ENCODE measurements around the gene DEGS1. TPM values are rescaled to one million over a fixed set of nuclear protein-coding genes. Genes with fewer than 3 reads are reported as not detected.

DEGS1 gene
- total and polyA plus RNA-seq, 4 donors = 69.1 to 77.5 (median 72.8) TPM

DNA sequence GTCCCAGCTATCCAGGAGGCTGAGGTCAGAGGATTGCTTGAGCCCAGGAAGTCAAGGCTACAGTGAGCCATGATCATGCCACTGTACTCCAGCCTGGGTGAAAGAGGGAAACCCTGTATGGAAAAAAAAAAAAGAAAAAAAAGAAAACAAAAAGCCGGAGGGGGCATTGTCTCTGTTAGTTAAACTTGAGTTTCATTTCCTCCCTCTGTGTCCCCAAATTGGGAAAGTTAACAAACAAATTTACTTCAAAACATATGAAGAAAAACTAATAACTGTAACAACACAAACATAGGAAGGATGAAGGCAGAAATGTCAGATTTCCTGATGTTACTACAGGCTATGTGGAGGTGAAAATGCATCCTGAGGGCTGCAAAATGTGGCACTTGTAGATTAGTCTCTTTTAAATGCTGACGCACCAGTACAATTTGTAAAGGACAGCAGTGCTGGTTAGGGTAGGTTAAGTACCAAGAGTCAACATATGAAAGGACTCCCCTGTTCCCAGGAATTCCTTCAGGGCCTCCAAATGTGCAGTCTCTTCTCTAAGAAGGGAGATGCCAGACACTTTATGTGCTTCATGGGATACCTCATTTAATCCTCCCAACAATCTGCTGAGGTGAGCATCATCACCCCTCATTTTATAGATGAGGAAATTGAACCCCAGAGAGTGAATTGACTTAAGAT is 52.9 kb downstream of the DEGS1 start:
- WGBS, 2 donors = 69 to 71% methylated on average over 2 of the region's 2 CpGs

DNA sequence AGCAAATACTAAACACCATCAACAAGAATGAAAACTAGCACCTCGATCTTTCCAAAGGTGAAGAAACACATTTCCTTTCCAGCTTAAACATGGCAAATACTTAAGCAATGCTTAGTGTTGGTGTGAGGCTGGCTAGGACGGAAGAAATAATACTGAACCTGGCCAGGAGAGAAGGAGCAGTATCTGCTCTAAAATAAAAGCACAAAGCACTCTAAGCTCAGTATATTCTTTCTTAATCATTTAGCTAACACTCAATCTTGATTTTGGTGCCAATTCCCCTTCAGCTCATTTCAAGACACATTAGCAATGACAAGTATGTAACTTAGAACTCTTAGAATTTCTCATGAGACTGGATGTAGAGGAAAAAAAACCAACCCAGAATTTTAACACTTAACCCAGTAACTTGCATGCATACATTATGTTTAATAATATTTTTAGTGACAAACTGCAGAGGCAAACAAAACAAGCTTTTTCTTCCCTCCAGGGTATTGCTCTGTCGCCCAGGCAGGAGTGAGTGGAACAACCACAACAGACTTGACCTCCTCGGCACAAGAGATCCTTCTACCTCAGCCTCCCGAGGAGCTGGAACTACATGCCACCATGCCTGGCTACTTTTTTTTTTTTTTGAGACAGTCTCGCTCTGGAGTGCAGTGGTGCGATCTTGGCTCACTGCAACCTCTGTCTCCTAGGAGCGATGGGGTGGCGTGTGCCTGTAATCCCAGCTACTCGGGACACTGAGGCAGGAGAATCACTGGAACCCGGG is 54.3 kb downstream of the DEGS1 start:
- no peak for ATAC-seq (ENCODE audit: low FRiP score)

More for the DNA sequence above, 52.9 kb downstream of the DEGS1 start:
- Histone ChIP-seq H3K36me3 (ENCODE audit: control insufficient read depth in 1 of 2, insufficient read depth in 2 of 2, low read length in 1 of 2) (peaks cover 0 to 5% of the 10 kb centered on the region in 2 donors), H3K4me3 (ENCODE audit: low read length in 2 of 2) (no peak overlapping the region), H3K9me3 (ENCODE audit: control insufficient read depth, low read length) (no peaks in the 10 kb centered on the region), H3K27ac (ENCODE audit: low read depth in 1 of 2, low read length in 2 of 2) (no peak overlapping the region), H3K27me3 (ENCODE audit: control insufficient read depth in 1 of 2, insufficient read depth in 2 of 2, low read length in 1 of 2) (no peaks in the 10 kb centered on the region), H3K4me1 (ENCODE audit: control insufficient read depth in 1 of 2, insufficient read depth in 2 of 2, low read length in 2 of 2) (no peaks in the 10 kb centered on the region)
- DNase-seq (no peak), ATAC-seq (ENCODE audit: low FRiP score) (no peak)
- intact Hi-C loops (cut with DNase I) = no loop called here

GRCh38 chr1:224238212-224238611 is 55.2 kb downstream of the DEGS1 start:
- intact Hi-C loops (cut with DNase I) = no loop called here
- H3K4me1 ChIP-seq (ENCODE audit: control insufficient read depth in 1 of 2, insufficient read depth in 2 of 2, low read length in 2 of 2) = no peaks in the 10 kb centered on the region
- no peak overlapping the region for H3K27ac ChIP-seq (ENCODE audit: low read depth in 1 of 2, low read length in 2 of 2)
- no peak for DNase-seq
- WGBS, 2 donors = 81 to 90% methylated on average over 9 of the region's 9 CpGs
- H3K4me3 ChIP-seq (ENCODE audit: low read length in 2 of 2) = no peak overlapping the region
- no peaks in the 10 kb centered on the region for H3K27me3 ChIP-seq (ENCODE audit: control insufficient read depth in 1 of 2, insufficient read depth in 2 of 2, low read length in 1 of 2)
- ATAC-seq (ENCODE audit: low FRiP score) = no peak
- H3K9me3 ChIP-seq (ENCODE audit: control insufficient read depth, low read length) = no peaks in the 10 kb centered on the region
- H3K36me3 ChIP-seq (ENCODE audit: control insufficient read depth in 1 of 2, insufficient read depth in 2 of 2, low read length in 1 of 2) = peaks cover 0 to 5% of the 10 kb centered on the region in 2 donors

More for the DNA sequence above, 54.3 kb downstream of the DEGS1 start:
- 83 to 87% methylated on average over 11 of the region's 11 CpGs for WGBS, 2 donors
- Histone ChIP-seq H3K36me3 (ENCODE audit: control insufficient read depth in 1 of 2, insufficient read depth in 2 of 2, low read length in 1 of 2) (peaks cover 0 to 5% of the 10 kb centered on the region in 2 donors), H3K9me3 (ENCODE audit: control insufficient read depth, low read length) (no peaks in the 10 kb centered on the region), H3K27me3 (ENCODE audit: control insufficient read depth in 1 of 2, insufficient read depth in 2 of 2, low read length in 1 of 2) (no peaks in the 10 kb centered on the region), H3K4me3 (ENCODE audit: low read length in 2 of 2) (no peak overlapping the region), H3K27ac (ENCODE audit: low read depth in 1 of 2, low read length in 2 of 2) (no peak overlapping the region), H3K4me1 (ENCODE audit: control insufficient read depth in 1 of 2, insufficient read depth in 2 of 2, low read length in 2 of 2) (no peaks in the 10 kb centered on the region)
- no peak for DNase-seq
- intact Hi-C loops (cut with DNase I) = no loop called here

DNA sequence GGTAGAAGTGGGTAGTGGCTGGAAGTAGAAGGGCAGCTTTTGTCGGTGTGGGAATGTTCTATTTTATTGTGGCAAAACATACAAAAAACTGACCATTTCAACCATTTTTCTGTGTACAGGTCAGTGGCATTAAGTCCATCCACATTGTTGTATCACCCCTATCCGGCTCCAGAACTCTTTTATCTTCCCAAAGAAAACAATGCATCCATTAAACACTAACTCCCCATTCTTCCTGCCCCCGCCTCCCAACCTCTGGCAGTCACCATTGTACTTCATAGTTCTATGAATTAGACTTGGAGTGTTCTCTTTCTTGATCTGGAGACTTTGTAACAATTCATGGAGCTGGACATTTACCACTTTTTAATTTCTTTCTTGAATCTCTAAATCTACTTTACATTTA is 55.7 kb downstream of the DEGS1 start:
- Histone ChIP-seq H3K9me3 (ENCODE audit: control insufficient read depth, low read length) (no peaks in the 10 kb centered on the region), H3K4me1 (ENCODE audit: control insufficient read depth in 1 of 2, insufficient read depth in 2 of 2, low read length in 2 of 2) (no peaks in the 10 kb centered on the region), H3K36me3 (ENCODE audit: control insufficient read depth in 1 of 2, insufficient read depth in 2 of 2, low read length in 1 of 2) (peaks cover 0 to 5% of the 10 kb centered on the region in 2 donors), H3K4me3 (ENCODE audit: low read length in 2 of 2) (no peak overlapping the region), H3K27me3 (ENCODE audit: control insufficient read depth in 1 of 2, insufficient read depth in 2 of 2, low read length in 1 of 2) (no peaks in the 10 kb centered on the region), H3K27ac (ENCODE audit: low read depth in 1 of 2, low read length in 2 of 2) (no peak overlapping the region)
- ATAC-seq (ENCODE audit: low FRiP score) = no peak
- intact Hi-C loops (cut with DNase I) = no loop called here
- no peak for DNase-seq
- whole genome bisulfite sequencing, 2 donors = 77 to 80% methylated on average over 3 of the region's 3 CpGs

Other genes starting within 250 kb of the DEGS1 start
- 10 to 100 TPM; 26.7 to 27.4 TPM for gene FBXO28, start 69.1 kb upstream of the DEGS1 start, total RNA-seq
- 1 to 10 TPM; 6.8 to 9.0 TPM for gene FBXO28, start 69.1 kb upstream of the DEGS1 start, polyA plus RNA-seq
- 10 to 100 TPM; 19.8 to 27.9 TPM for gene NVL, start 146.9 kb downstream of the DEGS1 start, total RNA-seq
- gene NVL, start 146.9 kb downstream of the DEGS1 start, polyA plus RNA-seq = 10 to 100 TPM; 15.7 to 28.5 TPM
- gene CNIH4, start 173.6 kb downstream of the DEGS1 start, total RNA-seq = 10 to 100 TPM; 45.3 to 45.6 TPM
- 10 to 100 TPM; 44.0 to 49.1 TPM for gene CNIH4, start 173.6 kb downstream of the DEGS1 start, polyA plus RNA-seq